IPS-18c (cell line): ENCODE results near the gene ALK.

ENCODE experiments used
- H3K4me3 ChIP-seq: 2 replicates; pipeline ENCODE4 v1.7.0; 2013; ENCODE audit warnings: low read depth, mild to moderate bottlenecking, low read length, moderate library complexity; ENCODE audit not compliant: insufficient read depth
- H3K9me3 ChIP-seq: one replicate; pipeline ENCODE4 v1.6.1; 2013; ENCODE audit warnings: mild to moderate bottlenecking, low read length, moderate library complexity; ENCODE audit not compliant: control insufficient read depth, insufficient read depth

ALK gene

GRCh38 chr2:29309090-29310029 is 612.0 kb downstream of the ALK start:
- H3K4me3 ChIP-seq, result no peak overlapping the region
- no peaks in the 10 kb centered on the region for H3K9me3 ChIP-seq

GRCh38 chr2:29308366-29308765 is 613.0 kb downstream of the ALK start:
- H3K9me3 ChIP-seq, result no peaks in the 10 kb centered on the region
- H3K4me3 ChIP-seq, result no peak overlapping the region

- no peaks in the 10 kb centered on the region for H3K9me3 ChIP-seq
- H3K4me3 ChIP-seq, result no peak overlapping the region
Measured at GRCh38 chr2:29307519-29307918, 613.9 kb downstream of the ALK start.

GRCh38 chr2:29305762-29306161 is 615.6 kb downstream of the ALK start:
- no peak overlapping the region for H3K4me3 ChIP-seq

GRCh38 chr2:29304399-29305060 is 616.9 kb downstream of the ALK start:
- no peak overlapping the region for H3K4me3 ChIP-seq
- H3K9me3 ChIP-seq, result no peaks in the 10 kb centered on the region

More at GRCh38 chr2:29305762-29306161, 615.6 kb downstream of the ALK start:
- H3K9me3 ChIP-seq, result no peaks in the 10 kb centered on the region

- Histone ChIP-seq H3K9me3 (no peaks in the 10 kb centered on the region), H3K4me3 (no peak overlapping the region)
Measured at GRCh38 chr2:29296585-29296984, 624.8 kb downstream of the ALK start.

- Histone ChIP-seq H3K4me3 (no peak overlapping the region), H3K9me3 (peaks cover 2% of the 10 kb centered on the region)
Measured at GRCh38 chr2:29295845-29296244, 625.5 kb downstream of the ALK start.

GRCh38 chr2:29293830-29294438 is 627.5 kb downstream of the ALK start:
- no peak overlapping the region for H3K4me3 ChIP-seq
- peaks cover 2% of the 10 kb centered on the region for H3K9me3 ChIP-seq

- Histone ChIP-seq H3K4me3 (no peak overlapping the region), H3K9me3 (peaks cover 2% of the 10 kb centered on the region)
Measured at GRCh38 chr2:29290293-29291047, 630.9 kb downstream of the ALK start.

- no peaks in the 10 kb centered on the region for H3K9me3 ChIP-seq
- no peak overlapping the region for H3K4me3 ChIP-seq
Measured at GRCh38 chr2:29284671-29285070, 636.7 kb downstream of the ALK start.

GRCh38 chr2:29281916-29282247 is 639.5 kb downstream of the ALK start:
- no peak overlapping the region for H3K4me3 ChIP-seq
- H3K9me3 ChIP-seq, result no peaks in the 10 kb centered on the region

- no peak overlapping the region for H3K4me3 ChIP-seq
- H3K9me3 ChIP-seq, result no peaks in the 10 kb centered on the region
Measured at GRCh38 chr2:29281086-29281915, 640.1 kb downstream of the ALK start.

GRCh38 chr2:29278966-29279365 is 642.4 kb downstream of the ALK start:
- H3K4me3 ChIP-seq, result no peak overlapping the region
- no peaks in the 10 kb centered on the region for H3K9me3 ChIP-seq

- H3K4me3 ChIP-seq, result no peak overlapping the region
- no peaks in the 10 kb centered on the region for H3K9me3 ChIP-seq
Measured at GRCh38 chr2:29276151-29276550, 645.2 kb downstream of the ALK start.

- no peak overlapping the region for H3K4me3 ChIP-seq
Measured at GRCh38 chr2:29275186-29275585, 646.2 kb downstream of the ALK start.

GRCh38 chr2:29273685-29274611 is 647.4 kb downstream of the ALK start:
- no peak overlapping the region for H3K4me3 ChIP-seq
- no peaks in the 10 kb centered on the region for H3K9me3 ChIP-seq

More at GRCh38 chr2:29275186-29275585, 646.2 kb downstream of the ALK start:
- no peaks in the 10 kb centered on the region for H3K9me3 ChIP-seq
